Smooth muscle cell (in vitro differentiated cells): ENCODE results near the gene CABP1. TPM values are rescaled to one million over a fixed set of nuclear protein-coding genes. Genes with fewer than 3 reads are reported as not detected.

Experiments used
- DNase-seq: peaks from one replicate; lab custom pipeline; 2025; ENCODE audit not compliant: unreplicated experiment; lab: John Stamatoyannopoulos, UW
- H2AFZ ChIP-seq: fragments of 200-600 bp; sonication (generic); 2 replicates; pipeline ENCODE4 v1.6.0; 2016; ENCODE audit warnings: antibody characterized with exemption, low read depth, mild to moderate bottlenecking
- H3F3A ChIP-seq: fragments of 200-600 bp; sonication (generic); 2 replicates; pipeline ENCODE4 v1.6.0; 2017; ENCODE audit warnings: antibody characterized with exemption, low read depth
- H3K27ac ChIP-seq: fragments of 200-600 bp; sonication (generic); 2 replicates; pipeline ENCODE4 v1.5.1; 2016; ENCODE audit warnings: low read depth, mild to moderate bottlenecking
- H3K27me3 ChIP-seq: fragments of 200-600 bp; sonication (generic); 2 replicates; pipeline ENCODE4 v1.6.1; 2016; ENCODE audit warnings: low read depth, mild to moderate bottlenecking
- H3K36me3 ChIP-seq: fragments of 200-600 bp; sonication (generic); 2 replicates; pipeline ENCODE4 v1.5.1; 2016; ENCODE audit warnings: low read depth
- H3K4me1 ChIP-seq: fragments of 200-600 bp; sonication (generic); 2 replicates; pipeline ENCODE4 v1.5.1; 2016; ENCODE audit warnings: low read depth
- H3K4me2 ChIP-seq: fragments of 200-600 bp; sonication (generic); 2 replicates; pipeline ENCODE4 v1.6.0; 2016; ENCODE audit warnings: mild to moderate bottlenecking
- H3K4me3 ChIP-seq: fragments of 200-600 bp; sonication (generic); 2 replicates; pipeline ENCODE4 v1.5.1; 2016; ENCODE audit warnings: mild to moderate bottlenecking
- H3K79me2 ChIP-seq: fragments of 200-600 bp; sonication (generic); 2 replicates; pipeline ENCODE4 v1.6.0; 2016; ENCODE audit warnings: low read depth, mild to moderate bottlenecking
- H3K9ac ChIP-seq: fragments of 200-600 bp; sonication (generic); 2 replicates; pipeline ENCODE4 v1.6.0; 2016; ENCODE audit warnings: low read depth
- H3K9me3 ChIP-seq: fragments of 200-600 bp; sonication (generic); replicated peaks from 2 replicates; pipeline ENCODE4 v1.5.1; 2016; ENCODE audit warnings: low read depth
- H4K20me1 ChIP-seq: fragments of 200-600 bp; sonication (generic); 2 replicates; pipeline ENCODE4 v1.6.0; 2016; ENCODE audit warnings: low read depth
- CTCF ChIP-seq: fragments of 200-600 bp; sonication (generic); IDR thresholded peaks from 2 replicates; pipeline ENCODE4 v1.5.1; 2017; ENCODE audit warnings: borderline replicate concordance, mild to moderate bottlenecking, antibody characterized with exemption; ENCODE audit not compliant: insufficient read depth, poor library complexity, severe bottlenecking
- WGBS: methylation state at CpG from one replicate; pipeline ENCODE4 v1.1.7; 2016; ENCODE audit warnings: low lambda C conversion rate; 5-methylcytosine and 5-hydroxymethylcytosine counted together
- polyA plus RNA-seq: library from polyadenylated mRNA; unstranded; fragments of >200 nt; fragmentation: Nextera tagmentation; extraction: Ambion mirVana; gene quantifications from 2 replicates; pipeline ENCODE4 v1.2.1, GENCODE V29; 2016
- total RNA-seq: library from RNA; depleted of rRNA; stranded (reverse); fragments of >200 nt; gene quantifications from 2 replicates; pipeline ENCODE4 v1.2.3, GENCODE V29; 2014

Gene CABP1
- total and polyA plus RNA-seq, 2 experiments from 2014 or later = 0.50 TPM; not detected in 1

GRCh38 chr12:120663741-120664140 is 23.3 kb downstream of the CABP1 start:
- no peak for TF ChIP-seq CTCF
- Histone ChIP-seq H3K9ac (no peak overlapping the region), H4K20me1 (no peaks in the 10 kb centered on the region), H3K4me2 (no peak overlapping the region), H3K27me3 (no peaks in the 10 kb centered on the region), H3K36me3 (no peaks in the 10 kb centered on the region), H3K27ac (no peak overlapping the region), H2AFZ (no peak overlapping the region), H3F3A (no peaks in the 10 kb centered on the region), H3K9me3 (no peaks in the 10 kb centered on the region), H3K79me2 (no peaks in the 10 kb centered on the region), H3K4me1 (peaks cover 1% of the 10 kb centered on the region), H3K4me3 (no peak overlapping the region)
- DNase-seq = no peak
- whole genome bisulfite sequencing = 80% methylated on average over 5 of the region's 5 CpGs

GRCh38 chr12:120666571-120667390 is 26.4 kb downstream of the CABP1 start:
- Histone ChIP-seq H3K4me1 (peaks cover 10% of the 10 kb centered on the region), H3K4me3 (no peak overlapping the region), H3K4me2 (no peak overlapping the region), H3K27me3 (no peaks in the 10 kb centered on the region), H3K27ac (no peak overlapping the region), H4K20me1 (no peaks in the 10 kb centered on the region), H3K9ac (no peak overlapping the region), H3K36me3 (no peaks in the 10 kb centered on the region), H3F3A (no peaks in the 10 kb centered on the region), H3K9me3 (no peaks in the 10 kb centered on the region), H3K79me2 (no peaks in the 10 kb centered on the region), H2AFZ (no peak overlapping the region)
- no peak for TF ChIP-seq CTCF
- DNase-seq = no peak
- WGBS = 85% methylated on average over 24 of the region's 34 CpGs

GRCh38 chr12:120668091-120668867 is 27.9 kb downstream of the CABP1 start:
- Histone ChIP-seq H3K36me3 (no peaks in the 10 kb centered on the region), H3K9ac (no peak overlapping the region), H3K9me3 (no peaks in the 10 kb centered on the region), H3K4me2 (no peak overlapping the region), H3K4me1 (peaks cover 10% of the 10 kb centered on the region), H4K20me1 (no peaks in the 10 kb centered on the region), H3K4me3 (no peak overlapping the region), H2AFZ (no peak overlapping the region), H3F3A (no peaks in the 10 kb centered on the region), H3K79me2 (no peaks in the 10 kb centered on the region), H3K27me3 (no peaks in the 10 kb centered on the region), H3K27ac (no peak overlapping the region)
- 83% methylated on average over 20 of the region's 20 CpGs for WGBS
- no peak for DNase-seq
- TF ChIP-seq CTCF = no peak
